GM23338 (cell line): Measurements from ENCODE around the gene ENOX1.

Experiments
- CREB1 ChIP-seq: fragments of 250-450 bp; sonication (Bioruptor Pico); IDR thresholded peaks from 2 replicates; pipeline ENCODE4 v1.5.0; 2020; ENCODE audit warnings: low read depth, mild to moderate bottlenecking, moderate library complexity
- CTCF ChIP-seq, 2 experiments: fragments of 200-600 bp in 1 of 2; sonication (generic) in 1 of 2; conservative IDR thresholded peaks; 2 replicates each; pipeline versions ENCODE4 v1.5.1 to v1.6.1; 2016 to 2017; ENCODE audit warnings: antibody characterized with exemption in 2 of 2, low read depth in 2 of 2, mild to moderate bottlenecking in 2 of 2, moderate library complexity in 1 of 2
- EZH2 ChIP-seq: fragments of 200-600 bp; sonication (generic); IDR thresholded peaks from one replicate; pipeline ENCODE4 v1.8.0; 2017; ENCODE audit warnings: antibody characterized with exemption, mild to moderate bottlenecking, low read depth; ENCODE audit not compliant: unreplicated experiment
- POLR2AphosphoS5 ChIP-seq: IDR thresholded peaks from 2 replicates; pipeline ENCODE4 v1.6.1; 2016; ENCODE audit warnings: antibody characterized with exemption, low read depth
- REST ChIP-seq: IDR thresholded peaks from one replicate; pipeline ENCODE4 v1.6.1; 2018; ENCODE audit warnings: antibody characterized with exemption; ENCODE audit not compliant: unreplicated experiment

DNA sequence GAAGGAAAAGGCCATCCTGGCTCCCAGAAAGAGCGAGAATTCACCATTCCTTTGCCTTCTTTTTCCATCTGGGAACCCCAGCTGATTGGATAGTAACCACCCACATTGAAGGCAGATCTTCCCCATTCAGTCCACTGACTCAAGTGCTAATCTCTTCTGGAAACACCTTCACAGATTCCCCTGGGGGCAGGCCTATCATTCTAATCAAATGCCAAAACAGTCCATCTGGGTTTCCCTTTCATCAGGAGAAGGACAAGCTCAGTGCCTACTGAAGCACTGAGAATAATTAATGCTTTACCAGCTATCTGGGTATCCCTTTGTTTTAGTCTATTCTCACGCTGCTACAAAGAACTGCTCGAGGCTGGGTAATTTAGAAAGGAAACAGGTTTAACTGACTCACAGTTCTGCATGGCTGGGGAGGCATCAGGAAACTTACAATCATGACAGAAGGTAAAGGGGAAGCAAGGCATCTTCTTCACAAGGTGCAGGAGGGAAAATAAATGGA, 293.2 kb downstream of the ENOX1 start:
- TF ChIP-seq CTCF (conservative IDR thresholded peaks at IDR 0.05; ENCODE audit: low read depth in 2 of 2): no peak
- TF ChIP-seq CREB1 (CRISPR knock-in tag): no peak
- no peak for TF ChIP-seq POLR2AphosphoS5
- TF ChIP-seq EZH2: no peak
- TF ChIP-seq REST: no peak
